GM19239 (cell line): ENCODE measurements around the gene MAGI2.

Experiments
- DNase-seq: peaks from one replicate; pipeline ENCODE4 v3.0.0; 2011; ENCODE audit warnings: low spot score; ENCODE audit not compliant: insufficient read length
- FAIRE-seq: peaks from 2 replicates; lab custom pipeline; 2011; peaks lifted over from hg19 to GRCh38; lab: Jason Lieb, UNC

The MAGI2 gene

GRCh38 chr7:78490524-78490923 is 962.9 kb downstream of the MAGI2 start:
- FAIRE-seq = no peak

GRCh38 chr7:78489476-78490240 is 963.8 kb downstream of the MAGI2 start:
- no peak for FAIRE-seq
- no peak for DNase-seq

More at GRCh38 chr7:78490524-78490923, 962.9 kb downstream of the MAGI2 start:
- no peak for DNase-seq

GRCh38 chr7:78487464-78487863 is 966.0 kb downstream of the MAGI2 start:
- no peak for DNase-seq
- no peak for FAIRE-seq

GRCh38 chr7:78479348-78479747 is 974.1 kb downstream of the MAGI2 start:
- no peak for FAIRE-seq
- no peak for DNase-seq

- no peak for FAIRE-seq
- no peak for DNase-seq
These were observed 976.5 kb downstream of the MAGI2 start for GRCh38 chr7:78476851-78477405.

GRCh38 chr7:78473571-78474301 is 979.7 kb downstream of the MAGI2 start:
- DNase-seq = no peak

GRCh38 chr7:78473021-78473420 is 980.4 kb downstream of the MAGI2 start:
- DNase-seq (no peak), FAIRE-seq (no peak)

More at GRCh38 chr7:78473571-78474301, 979.7 kb downstream of the MAGI2 start:
- FAIRE-seq = no peak

- DNase-seq (no peak), FAIRE-seq (no peak)
These were observed 980.9 kb downstream of the MAGI2 start for GRCh38 chr7:78472519-78472918.

GRCh38 chr7:78465894-78466293 is 987.6 kb downstream of the MAGI2 start:
- FAIRE-seq (no peak), DNase-seq (no peak)

GRCh38 chr7:78463039-78463438 is 990.4 kb downstream of the MAGI2 start:
- FAIRE-seq = no peak
- DNase-seq = no peak

GRCh38 chr7:78450706-78451105 is 1002.8 kb downstream of the MAGI2 start:
- no peak for FAIRE-seq
- no peak for DNase-seq

- FAIRE-seq = no peak
- DNase-seq = no peak
These were observed 1004.6 kb downstream of the MAGI2 start for GRCh38 chr7:78448911-78449310.

GRCh38 chr7:78444267-78444666 is 1009.2 kb downstream of the MAGI2 start:
- no peak for FAIRE-seq

GRCh38 chr7:78443811-78444210 is 1009.7 kb downstream of the MAGI2 start:
- DNase-seq (no peak), FAIRE-seq (no peak)

More at GRCh38 chr7:78444267-78444666, 1009.2 kb downstream of the MAGI2 start:
- no peak for DNase-seq

- DNase-seq (no peak), FAIRE-seq (no peak)
These were observed 1011.7 kb downstream of the MAGI2 start for GRCh38 chr7:78441737-78442136.

GRCh38 chr7:78438433-78438832 is 1015.0 kb downstream of the MAGI2 start:
- FAIRE-seq = no peak
- DNase-seq = no peak

GRCh38 chr7:78437118-78437517 is 1016.3 kb downstream of the MAGI2 start:
- FAIRE-seq (no peak), DNase-seq (no peak)

GRCh38 chr7:78435355-78435754 is 1018.1 kb downstream of the MAGI2 start:
- DNase-seq = no peak
- no peak for FAIRE-seq

GRCh38 chr7:78434281-78434680 is 1019.2 kb downstream of the MAGI2 start:
- DNase-seq (no peak), FAIRE-seq (no peak)

- FAIRE-seq (no peak), DNase-seq (no peak)
These were observed 1020.0 kb downstream of the MAGI2 start for GRCh38 chr7:78433421-78433820.

GRCh38 chr7:78429878-78430277 is 1023.6 kb downstream of the MAGI2 start:
- no peak for DNase-seq
- FAIRE-seq = no peak
